ENCODE data around the gene LRRC1.

Gene LRRC1

GRCh38 chr6:53925891-53926290 is 131.1 kb downstream of the LRRC1 start:
- no peak for TF ChIP-seq ZNF660 (tag by site-specific recombination; IDR thresholded peaks at IDR 0.05)
- TF ChIP-seq ZNF623 (tag by site-specific recombination; IDR thresholded peaks at IDR 0.05): no peak
- no peak for TF ChIP-seq AEBP2 (tag by site-specific recombination; IDR thresholded peaks at IDR 0.05; ENCODE audit: borderline replicate concordance)
- TF ChIP-seq KLF1 (tag by site-specific recombination; IDR thresholded peaks at IDR 0.05): no peak
- TF ChIP-seq OSR2 (tag by site-specific recombination; IDR thresholded peaks at IDR 0.05): no peak
- ChIA-PET POLR2A (no interaction called here), CTCF (interaction anchor here (0.7 to 0.8 kb wide), 2 partner anchors 56 to 248 kb away, joined by 3 to 4 read pairs; no protein-coding TSS in a partner anchor)
- Histone ChIP-seq H3K4me1 (ENCODE audit: control insufficient read depth, insufficient read depth, low read length) (peaks cover 6% of the 10 kb centered on the region), H3K4me3 (ENCODE audit: low read depth, low read length) (no peak overlapping the region), H3K27ac (ENCODE audit: extremely low read depth, low read depth, low read length) (no peak overlapping the region), H3K9me3 (ENCODE audit: control insufficient read depth, insufficient read depth, low read depth, low read length) (no peaks in the 10 kb centered on the region), H3K36me3 (ENCODE audit: control insufficient read depth in 2 of 2, insufficient read depth in 1 of 2, low read length in 2 of 2) (peaks cover 3 to 12% of the 10 kb centered on the region in 2 experiments; a peak in 2 of 3 replicates)

GRCh38 chr6:53926505-53926904 is 131.7 kb downstream of the LRRC1 start:
- POLR2A ChIA-PET: interaction anchor here (0.6 to 2.7 kb wide), 3 partner anchors 19 to 133 kb away, joined by 3 to 7 read pairs (median 5); partner anchors contain the start of gene LRRC1
- TF ChIP-seq TRIM28 (IDR thresholded peaks at IDR 0.05; ENCODE audit: borderline replicate concordance, low read length) (no peak), ZFHX2 (tag by site-specific recombination; conservative IDR thresholded peaks at IDR 0.05) (peak; percentile 36; the same call in 1 of the 2 replicates), SP7 (tag by site-specific recombination; IDR thresholded peaks at IDR 0.05) (peak; percentile 73)
- no peaks in the 10 kb centered on the region for H3K9me3 ChIP-seq (ENCODE audit: control insufficient read depth, insufficient read depth, low read depth, low read length)
- no peak overlapping the region for H3K4me3 ChIP-seq (ENCODE audit: low read depth, low read length)
- no peak overlapping the region for H3K27ac ChIP-seq (ENCODE audit: extremely low read depth, low read depth, low read length)
- peaks cover 3 to 7% of the 10 kb centered on the region in 2 experiments; a peak in 2 of 3 replicates for H3K36me3 ChIP-seq (ENCODE audit: control insufficient read depth in 2 of 2, insufficient read depth in 1 of 2, low read length in 2 of 2)
- CTCF ChIA-PET: interaction anchor here (0.6 to 1.6 kb wide), 3 partner anchors 30 to 59 kb away, joined by 3 to 5 read pairs (median 4); no protein-coding TSS in a partner anchor
- peaks cover 6% of the 10 kb centered on the region for H3K4me1 ChIP-seq (ENCODE audit: control insufficient read depth, insufficient read depth, low read length)

GRCh38 chr6:53928641-53929040 is 133.8 kb downstream of the LRRC1 start:
- POLR2A ChIA-PET: interaction anchor here (1.4 to 2.7 kb wide), 2 partner anchors 134 to 135 kb away, joined by 3 to 7 read pairs; partner anchors contain the start of gene LRRC1
- Histone ChIP-seq H3K9me3 (ENCODE audit: control insufficient read depth, insufficient read depth, low read depth, low read length) (no peaks in the 10 kb centered on the region), H3K4me1 (ENCODE audit: control insufficient read depth, insufficient read depth, low read length) (peaks cover 6% of the 10 kb centered on the region), H3K27ac (ENCODE audit: extremely low read depth, low read depth, low read length) (no peak overlapping the region), H3K36me3 (ENCODE audit: control insufficient read depth in 2 of 2, insufficient read depth in 1 of 2, low read length in 2 of 2) (no peaks in the 10 kb centered on the region; a peak in 1 of 3 replicates), H3K4me3 (ENCODE audit: low read depth, low read length) (no peak overlapping the region)
- CTCF ChIA-PET: interaction anchor here (0.5 to 1.6 kb wide), 4 partner anchors 79 to 381 kb away, joined by 3 to 5 read pairs (median 4); partner anchors contain the start of gene LRRC1
- TF ChIP-seq ZNF292 (tag by site-specific recombination; IDR thresholded peaks at IDR 0.05; ENCODE audit: borderline replicate concordance, low read depth) (no peak), ZSCAN30 (tag by site-specific recombination; IDR thresholded peaks at IDR 0.05) (no peak), PRDM1 (tag by site-specific recombination; IDR thresholded peaks at IDR 0.05) (no peak), ZNF362 (tag by site-specific recombination; IDR thresholded peaks at IDR 0.05) (0 out of 2 replicates have a peak, but pooled peaks have one; percentile 54), ZNF629 (tag by site-specific recombination; IDR thresholded peaks at IDR 0.05) (no peak), ZSCAN18 (tag by site-specific recombination; IDR thresholded peaks at IDR 0.05) (no peak), ZIC2 (tag by site-specific recombination; IDR thresholded peaks at IDR 0.05) (no peak), ZNF664 (tag by site-specific recombination; IDR thresholded peaks at IDR 0.05) (no peak)

All from HEK293 (cell line).